HEK293 (cell line): ENCODE results near the gene CDKN2A.

Experiments used
- CTCF ChIA-PET: fragments of 350-600 bp; formaldehyde crosslinking; extraction: SDS; loops from one replicate; lab custom pipeline; 2021; ENCODE audit warnings: antibody characterized with exemption; lab: Yijun Ruan, JAX
- POLR2A ChIA-PET: fragments of 300-600 bp; formaldehyde crosslinking; extraction: SDS; loops from one replicate; lab custom pipeline; 2020; ENCODE audit warnings: antibody characterized with exemption, inconsistent platforms; lab: Yijun Ruan, JAX
- H3K27ac ChIP-seq: fragments of 200-500 bp; sonication (Bioruptor generic); 2 replicates; pipeline ENCODE4 v1.5.1; 2014; ENCODE audit warnings: low read depth, low read length, control low read depth, inconsistent platforms; ENCODE audit errors: extremely low read depth
- H3K36me3 ChIP-seq, 2 experiments: fragments of 200-500 bp in 1 of 2; sonication (Bioruptor generic) in 1 of 2; 1 replicate in 1 of 2; 2 replicates in 1 of 2; pipeline ENCODE4 v1.5.1; 2014 to 2017; ENCODE audit warnings: inconsistent platforms in 2 of 2, low read length in 2 of 2; ENCODE audit not compliant: control insufficient read depth in 2 of 2, insufficient read depth in 1 of 2
- H3K4me1 ChIP-seq: fragments of 200-500 bp; sonication (Bioruptor generic); 2 replicates; pipeline ENCODE4 v1.5.1; 2014; ENCODE audit warnings: mild to moderate bottlenecking, low read length, inconsistent platforms; ENCODE audit not compliant: control insufficient read depth, insufficient read depth
- H3K4me3 ChIP-seq: 2 replicates; pipeline ENCODE4 v1.5.1; 2011; ENCODE audit warnings: low read depth, mild to moderate bottlenecking, control low read depth, low read length, moderate library complexity
- H3K9me3 ChIP-seq: fragments of 200-500 bp; sonication (Bioruptor generic); 2 replicates; pipeline ENCODE4 v1.5.1; 2014; ENCODE audit warnings: low read depth, low read length, inconsistent platforms; ENCODE audit not compliant: control insufficient read depth, insufficient read depth
- HOXA7 ChIP-seq: sonication (generic); formaldehyde crosslinking; IDR thresholded peaks from 2 replicates; pipeline ENCODE4 v1.8.1; 2022; ENCODE audit warnings: missing genetic modification reagents, borderline replicate concordance
- KLF17 ChIP-seq: fragments of 450-650 bp; formaldehyde crosslinking; IDR thresholded peaks from 2 replicates; pipeline ENCODE4 v1.5.1; 2016; ENCODE audit warnings: missing biosample characterization, missing genetic modification characterization
- PRDM10 ChIP-seq: fragments of 450-650 bp; formaldehyde crosslinking; IDR thresholded peaks from 2 replicates; pipeline ENCODE4 v1.5.1; 2016; ENCODE audit warnings: missing biosample characterization, missing genetic modification characterization
- SCRT2 ChIP-seq: fragments of 450-650 bp; formaldehyde crosslinking; IDR thresholded peaks from 2 replicates; pipeline ENCODE4 v1.5.1; 2016; ENCODE audit warnings: missing biosample characterization, missing genetic modification characterization
- ZBTB48 ChIP-seq: fragments of 450-650 bp; formaldehyde crosslinking; IDR thresholded peaks from 2 replicates; pipeline ENCODE4 v1.5.1; 2016; ENCODE audit warnings: missing biosample characterization, missing genetic modification characterization
- ZNF138 ChIP-seq: fragments of 450-650 bp; formaldehyde crosslinking; IDR thresholded peaks from 2 replicates; pipeline ENCODE4 v1.5.1; 2016; ENCODE audit warnings: missing biosample characterization, missing genetic modification characterization, borderline replicate concordance
- ZNF184 ChIP-seq: fragments of 450-650 bp; IDR thresholded peaks from 2 replicates; pipeline ENCODE4 v1.5.1; 2018; ENCODE audit warnings: missing biosample characterization, mild to moderate bottlenecking, missing genetic modification characterization
- ZNF223 ChIP-seq: fragments of 450-650 bp; formaldehyde crosslinking; IDR thresholded peaks from 2 replicates; pipeline ENCODE4 v1.5.1; 2016; ENCODE audit warnings: missing biosample characterization, missing genetic modification characterization
- ZNF280D ChIP-seq: fragments of 450-650 bp; formaldehyde crosslinking; IDR thresholded peaks from 2 replicates; pipeline ENCODE4 v1.5.1; 2016; ENCODE audit warnings: missing biosample characterization, missing genetic modification characterization
- ZNF292 ChIP-seq: fragments of 450-650 bp; formaldehyde crosslinking; IDR thresholded peaks from 2 replicates; pipeline ENCODE4 v1.5.1; 2016; ENCODE audit warnings: low read depth, missing biosample characterization, missing genetic modification characterization, borderline replicate concordance
- ZNF335 ChIP-seq: fragments of 450-650 bp; formaldehyde crosslinking; conservative IDR thresholded peaks from 2 replicates; pipeline ENCODE4 v1.5.1; 2016; ENCODE audit warnings: missing biosample characterization, missing genetic modification characterization
- ZNF350 ChIP-seq: fragments of 450-650 bp; formaldehyde crosslinking; IDR thresholded peaks from 2 replicates; pipeline ENCODE4 v1.5.0; 2017; ENCODE audit warnings: missing biosample characterization, mild to moderate bottlenecking, missing genetic modification characterization
- ZNF488 ChIP-seq: fragments of 450-650 bp; formaldehyde crosslinking; IDR thresholded peaks from 2 replicates; pipeline ENCODE4 v1.5.1; 2016; ENCODE audit warnings: missing biosample characterization, missing genetic modification characterization
- ZNF530 ChIP-seq: fragments of 450-650 bp; formaldehyde crosslinking; IDR thresholded peaks from 2 replicates; pipeline ENCODE4 v1.5.1; 2016; ENCODE audit warnings: low read depth, missing biosample characterization, missing genetic modification characterization
- ZNF555 ChIP-seq: fragments of 450-650 bp; formaldehyde crosslinking; conservative IDR thresholded peaks from 2 replicates; pipeline ENCODE4 v1.5.1; 2017; ENCODE audit warnings: missing biosample characterization, mild to moderate bottlenecking, missing genetic modification characterization, inconsistent platforms
- ZNF600 ChIP-seq: fragments of 450-650 bp; formaldehyde crosslinking; IDR thresholded peaks from 2 replicates; pipeline ENCODE4 v1.5.1; 2016; ENCODE audit warnings: missing biosample characterization, missing genetic modification characterization
- ZNF776 ChIP-seq: fragments of 450-650 bp; formaldehyde crosslinking; IDR thresholded peaks from 2 replicates; pipeline ENCODE4 v1.5.0; 2017; ENCODE audit warnings: missing biosample characterization, missing genetic modification characterization, borderline replicate concordance
- ZNF843 ChIP-seq: fragments of 450-650 bp; formaldehyde crosslinking; IDR thresholded peaks from 2 replicates; pipeline ENCODE4 v1.5.1; 2016; ENCODE audit warnings: missing biosample characterization, missing genetic modification characterization
- ZSCAN5A ChIP-seq: fragments of 450-650 bp; formaldehyde crosslinking; IDR thresholded peaks from 2 replicates; pipeline ENCODE4 v1.5.1; 2016; ENCODE audit warnings: missing biosample characterization, missing genetic modification characterization

The CDKN2A gene

GRCh38 chr9:21923694-21924093, 70.5 kb downstream of the CDKN2A start:
- ChIA-PET CTCF (interaction anchor here (1.2 kb wide), 1 partner anchor 57 kb away, joined by 3 read pairs; no protein-coding TSS in a partner anchor), POLR2A (no interaction called here)
- TF ChIP-seq ZSCAN5A (tag by site-specific recombination) (no peak), ZBTB48 (tag by site-specific recombination) (no peak), ZNF600 (tag by site-specific recombination) (no peak), ZNF555 (tag by site-specific recombination) (no peak)
- no peaks in the 10 kb centered on the region for H3K9me3 ChIP-seq
- H3K36me3 ChIP-seq: no peaks in the 10 kb centered on the region
- no peak overlapping the region for H3K27ac ChIP-seq
- no peak overlapping the region for H3K4me3 ChIP-seq
- H3K4me1 ChIP-seq: peaks cover 11% of the 10 kb centered on the region

GRCh38 chr9:21919377-21920362, 74.5 kb downstream of the CDKN2A start:
- ChIA-PET POLR2A (interaction anchor here (0.9 to 1.0 kb wide), 3 partner anchors 10 to 89 kb away, joined by 3 to 4 read pairs (median 4); partner anchors contain the start of genes CDKN2A, CDKN2B and CDKN2B-AS1), CTCF (interaction anchor here (0.6 to 0.8 kb wide), 4 partner anchors 8 to 1619 kb away, joined by 3 to 8 read pairs (median 4); no protein-coding TSS in a partner anchor)
- Histone ChIP-seq H3K9me3 (no peaks in the 10 kb centered on the region), H3K4me3 (no peak overlapping the region; the same call in none of the 2 replicates), H3K27ac (0 out of 2 replicates have a peak overlapping the region, but pooled peaks have one; percentile 16), H3K36me3 (no peaks in the 10 kb centered on the region), H3K4me1 (peaks cover 11% of the 10 kb centered on the region)
- TF ChIP-seq ZNF335 (tag by site-specific recombination) (peak; percentile 32; the same call in 1 of the 2 replicates), ZSCAN5A (tag by site-specific recombination) (no peak), ZNF843 (tag by site-specific recombination) (no peak; the same call in 1 of the 2 replicates), ZNF223 (tag by site-specific recombination) (no peak), ZNF488 (no peak), KLF17 (tag by site-specific recombination) (no peak), ZNF138 (tag by site-specific recombination) (no peak), ZNF292 (tag by site-specific recombination) (no peak), PRDM10 (tag by site-specific recombination) (peak; percentile 23; the same call in 1 of the 2 replicates), ZNF776 (tag by site-specific recombination) (no peak), SCRT2 (tag by site-specific recombination) (no peak), ZNF350 (tag by site-specific recombination) (no peak), ZNF184 (tag by site-specific recombination) (no peak), HOXA7 (CRISPR knock-in tag) (no peak), ZNF530 (no peak), ZNF280D (tag by site-specific recombination) (no peak)
